ENCODE data around the gene MYO9B. TPM values are rescaled to one million over a fixed set of nuclear protein-coding genes. Genes with fewer than 3 reads are reported as not detected.

MYO9B gene
- polyA plus RNA-seq, 3 donors: 54.4 to 64.1 (median 56.9) TPM

DNA sequence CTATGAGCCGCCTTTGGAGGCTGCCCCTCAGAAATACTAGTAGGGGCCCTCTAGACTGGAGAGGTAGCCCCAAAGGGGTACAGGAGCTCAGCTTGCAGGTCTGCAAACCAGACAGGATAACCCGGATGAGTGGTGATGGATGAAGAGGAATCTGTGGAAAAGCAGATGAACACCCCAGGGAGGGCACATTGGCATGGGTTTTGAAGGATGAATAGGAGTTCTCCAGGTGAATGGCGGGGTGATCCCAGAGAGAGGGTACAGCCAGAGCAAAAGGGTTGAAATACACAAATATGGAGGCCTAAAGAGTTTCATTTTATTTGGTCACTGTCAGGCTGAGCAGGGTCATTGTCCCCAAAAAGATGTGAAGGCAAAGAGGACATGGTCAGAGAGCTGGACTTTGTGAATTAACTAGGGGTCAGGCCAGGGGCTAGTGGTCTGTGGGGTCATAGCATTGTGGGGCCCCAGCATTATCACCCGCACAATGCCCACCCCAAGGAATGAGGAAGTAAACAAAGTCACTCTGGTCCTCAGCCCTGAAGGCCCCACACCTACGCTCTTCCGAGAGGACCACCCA is 165.3 kb downstream of the MYO9B start:
- DNase-seq: no peak

DNA sequence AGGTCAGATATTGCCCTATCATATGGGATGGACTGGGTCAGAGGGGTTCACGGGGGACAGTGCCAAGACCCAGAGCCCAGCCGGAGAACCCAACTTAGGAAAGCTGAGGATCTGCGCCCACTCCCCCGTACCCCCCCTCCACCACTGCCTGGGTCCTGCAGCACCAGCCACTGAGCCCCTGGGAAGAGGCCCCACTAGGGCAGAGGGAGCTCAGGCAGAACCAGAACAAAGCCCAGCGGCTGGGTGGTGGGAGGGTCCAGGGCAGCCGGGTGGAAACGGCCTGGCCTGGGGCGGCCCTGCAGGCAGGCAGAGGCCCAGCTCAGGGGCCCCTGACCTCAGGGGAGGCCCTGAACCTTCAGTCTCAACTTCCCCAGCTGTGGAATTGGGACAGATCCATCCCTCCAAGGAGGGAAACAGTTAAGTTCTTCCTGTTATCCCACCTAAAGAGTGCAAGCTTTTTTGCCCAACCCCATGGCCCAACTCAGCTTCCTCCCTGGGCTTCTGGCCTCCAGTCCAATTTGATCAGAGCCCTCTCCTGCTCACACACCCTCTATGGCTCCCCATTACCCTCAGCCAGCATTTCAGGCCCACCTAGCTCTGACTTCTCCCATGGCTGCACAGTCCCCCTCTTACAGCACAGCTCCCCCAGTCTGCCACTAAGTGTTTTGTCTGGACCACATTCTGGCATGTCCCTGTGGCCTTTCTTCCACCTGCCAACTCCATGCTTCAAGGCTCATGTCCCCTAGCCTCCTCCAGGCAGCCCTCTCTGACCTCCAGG is 167.0 kb downstream of the MYO9B start:
- DNase-seq: no peak

GRCh38 chr19:17243211-17243829 is 167.7 kb downstream of the MYO9B start:
- DNase-seq: no peak

GRCh38 chr19:17243830-17244617 is 168.4 kb downstream of the MYO9B start:
- DNase-seq: no peak

- no peak for DNase-seq
These were observed 169.3 kb downstream of the MYO9B start for GRCh38 chr19:17244618-17245534.

DNA sequence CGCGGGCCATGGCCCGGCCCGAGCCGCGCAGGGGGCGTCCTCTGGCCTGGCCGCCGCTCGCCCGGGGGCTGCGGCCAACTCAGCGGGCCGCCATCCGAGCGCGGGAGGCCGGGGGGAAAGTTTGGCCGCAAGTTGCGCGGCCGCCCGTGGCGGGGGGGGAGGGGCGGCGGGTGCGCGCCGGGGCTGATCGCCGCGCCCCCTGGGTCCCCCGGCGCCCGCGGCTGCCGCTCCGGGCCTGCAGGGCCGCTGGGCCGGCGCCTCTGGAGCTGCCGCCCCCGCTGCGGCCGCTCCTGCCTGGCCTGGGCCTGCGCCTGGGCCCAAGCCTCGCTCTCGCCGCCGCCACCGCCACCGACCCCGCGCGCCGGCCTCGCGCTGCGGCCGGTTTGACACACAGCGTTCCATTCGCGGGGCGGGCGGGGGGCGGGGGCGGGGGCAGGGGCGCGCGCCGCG is 170.0 kb downstream of the MYO9B start, which contains the start of gene NR2F6:
Gene NR2F6, minus strand, starts transcription at position 385 of the 450 bp plus-strand sequence. CDS start 699 bp downstream, outside the sequence.
- DNase-seq: no peak

DNA sequence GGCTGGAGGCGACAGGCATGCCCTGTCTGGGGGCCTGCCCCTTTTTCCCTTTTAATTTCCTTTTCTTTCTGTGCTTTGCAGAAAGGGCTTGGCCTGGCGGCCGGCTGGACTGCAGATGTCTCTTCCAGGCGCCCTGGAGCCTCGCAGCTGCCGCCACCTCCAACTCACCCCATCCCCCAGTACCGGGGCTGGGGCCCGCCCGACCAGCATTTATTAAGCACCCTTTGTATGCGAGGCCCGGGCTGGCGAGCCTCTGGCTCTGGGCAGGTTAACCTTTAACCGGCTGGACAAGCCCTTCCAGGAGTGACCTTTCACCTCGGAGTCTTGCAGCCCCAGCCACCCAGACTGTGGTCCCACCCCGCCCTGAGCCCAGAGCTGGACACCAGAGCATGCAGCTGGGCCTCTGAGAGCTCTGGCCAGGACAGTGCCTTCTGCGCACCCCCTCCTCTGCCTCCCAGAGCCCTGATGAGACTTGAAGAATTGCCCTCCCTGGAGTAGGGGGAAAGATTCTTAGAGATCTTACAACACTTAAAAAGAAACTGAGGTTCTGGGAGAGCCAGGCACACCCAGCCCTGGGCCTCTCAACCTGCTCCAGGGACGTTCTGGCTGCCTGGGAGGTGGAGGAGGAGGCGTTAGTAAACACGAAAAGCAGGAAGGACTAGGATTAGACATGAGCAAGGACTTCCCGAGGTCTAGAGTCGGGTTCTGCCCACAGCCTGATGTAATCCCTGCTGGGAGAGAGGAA is 171.3 kb downstream of the MYO9B start:
- DNase-seq: no peak

DNA sequence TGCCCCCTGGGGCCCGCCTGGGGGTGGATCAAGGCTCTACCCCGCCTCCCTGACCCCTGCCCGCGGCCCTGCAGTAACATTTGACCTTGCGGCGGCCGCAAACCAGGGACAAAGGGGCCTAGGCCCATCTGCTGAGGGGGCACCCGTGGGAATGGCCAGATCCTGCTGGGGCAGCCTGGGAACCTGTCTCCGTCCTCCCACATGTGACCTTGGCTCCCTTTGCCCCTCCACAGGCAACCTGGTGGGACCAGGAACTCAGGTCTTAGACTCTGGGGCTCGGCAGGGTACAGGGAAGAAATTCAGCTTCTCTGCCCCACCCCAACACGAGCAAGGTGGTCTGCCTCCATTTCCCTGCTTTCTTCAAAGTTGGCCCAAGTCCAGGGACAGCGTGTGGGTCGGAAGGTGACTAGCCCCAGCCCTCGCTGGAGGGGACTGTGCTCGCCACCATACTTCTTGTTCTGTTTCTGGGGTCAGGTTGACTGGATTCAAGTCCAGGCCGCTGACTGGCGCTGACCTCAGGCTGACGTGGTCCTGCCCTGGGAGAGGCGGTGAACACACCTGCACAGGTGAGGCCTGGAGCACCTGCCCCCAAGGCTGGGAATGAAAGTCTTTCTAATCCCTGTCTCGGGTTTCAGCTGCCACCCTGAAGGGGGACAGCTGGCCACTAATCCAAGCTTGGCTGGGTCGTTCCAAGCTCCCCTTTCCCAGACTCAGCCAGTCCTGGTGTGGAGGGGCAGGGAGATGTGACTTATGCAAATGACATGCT is 172.6 kb downstream of the MYO9B start:
- no peak for DNase-seq

DNA sequence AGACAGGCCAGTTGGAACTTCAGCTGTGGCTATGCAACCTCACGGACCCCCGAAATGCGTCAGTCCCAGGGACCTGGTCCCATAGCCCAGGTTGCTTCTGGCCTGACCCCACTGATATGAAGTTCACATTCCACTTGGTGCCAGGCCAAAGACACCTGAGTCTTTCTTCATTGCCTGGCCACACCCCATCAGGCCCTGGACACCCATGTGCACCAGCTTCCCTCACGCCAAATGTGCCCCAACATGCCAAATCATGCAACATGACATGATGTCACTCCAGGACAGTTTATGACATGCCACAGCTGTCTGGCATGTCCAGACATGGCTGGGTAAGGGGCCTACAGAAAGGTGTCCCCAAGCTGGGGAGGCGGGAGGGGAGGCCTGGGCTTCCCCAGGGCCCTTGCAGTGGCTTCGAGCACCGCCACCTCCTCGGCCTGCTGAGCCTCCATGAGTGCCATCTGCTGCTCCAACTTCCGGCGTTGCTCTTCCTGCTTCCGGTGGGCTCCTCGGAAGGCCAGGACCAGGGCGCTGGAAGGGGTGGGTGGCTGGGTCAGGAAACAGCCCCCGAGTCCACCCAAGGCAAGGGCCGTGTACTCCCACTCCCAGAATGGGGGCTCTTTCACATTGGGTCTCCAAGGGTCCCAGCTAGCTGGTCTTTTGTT is 174.4 kb downstream of the MYO9B start:
- no peak for DNase-seq

DNA sequence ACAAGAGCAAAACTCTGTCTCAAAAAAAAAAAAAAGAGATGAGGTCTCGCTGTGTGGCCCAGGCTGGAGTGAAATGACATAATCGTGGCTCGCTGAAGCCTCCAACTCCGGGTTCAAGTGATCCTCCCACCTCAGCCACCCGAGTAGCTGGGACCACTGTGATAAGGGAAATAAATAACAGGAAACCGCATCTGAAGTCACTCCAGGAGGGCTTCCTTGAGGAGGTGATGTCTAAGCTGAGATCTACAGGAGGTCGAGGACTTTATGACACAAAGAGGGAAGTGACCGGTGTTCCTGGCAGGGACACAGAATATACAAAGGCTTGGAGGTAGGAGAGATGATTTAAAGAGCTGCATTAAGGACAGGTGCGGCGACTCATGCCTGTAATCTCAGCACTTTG is 179.1 kb downstream of the MYO9B start:
- no peak for DNase-seq

GRCh38 chr19:17255150-17255621 is 179.6 kb downstream of the MYO9B start:
- no peak for DNase-seq

- DNase-seq: no peak
These were observed 180.6 kb downstream of the MYO9B start for GRCh38 chr19:17256130-17256529.

DNA sequence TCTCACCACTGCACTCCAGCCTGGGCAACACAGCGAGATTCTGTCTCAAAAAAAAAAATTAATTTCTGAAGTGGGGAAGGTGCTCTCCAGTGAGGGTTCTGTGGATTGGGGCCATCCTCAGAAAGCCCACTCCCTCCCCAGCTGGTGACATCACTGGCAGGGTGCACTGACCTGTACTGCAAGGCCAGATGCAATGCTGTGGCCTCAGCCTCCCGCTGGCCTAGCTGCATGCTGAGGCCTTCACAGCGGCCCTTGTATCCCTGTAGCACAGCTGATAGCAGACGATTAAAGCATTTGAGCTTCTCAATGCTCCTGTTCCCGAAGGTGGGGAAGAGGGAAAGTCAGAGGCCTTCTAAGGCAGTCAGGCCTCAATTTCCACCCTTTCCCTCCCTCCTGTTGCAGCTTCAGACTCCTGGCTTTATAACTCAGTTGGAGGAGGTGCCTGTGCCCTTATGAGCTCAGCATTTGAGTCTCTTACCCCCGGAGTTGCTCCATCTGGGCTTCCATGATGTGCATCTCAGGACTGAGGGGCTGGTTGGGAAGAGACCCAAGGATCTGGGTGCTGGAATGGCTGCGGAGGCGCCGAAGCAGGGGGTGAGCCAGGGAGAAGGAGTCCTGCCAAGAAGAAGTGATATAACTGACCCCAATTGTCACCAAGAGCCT is 183.7 kb downstream of the MYO9B start:
- DNase-seq: no peak

DNA sequence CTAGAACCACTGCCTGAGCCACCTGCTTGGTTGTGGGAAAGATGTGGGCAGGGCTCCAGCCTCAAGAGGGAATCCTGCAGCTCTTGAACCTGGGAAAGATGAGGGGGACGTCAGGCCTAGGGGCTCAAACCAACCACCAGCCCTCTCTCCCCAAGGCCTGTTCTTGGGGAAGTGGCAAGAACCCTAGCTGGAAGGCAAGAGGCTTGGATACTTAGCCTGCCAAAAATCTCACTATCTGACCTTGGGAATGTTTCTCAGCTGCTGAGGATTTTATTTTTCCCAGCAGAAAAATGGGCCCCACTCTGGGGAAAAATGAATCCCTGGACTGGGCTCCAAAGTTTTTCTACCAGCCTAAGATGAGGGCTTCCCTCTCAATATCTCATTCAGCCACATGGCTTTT is 184.4 kb downstream of the MYO9B start:
- no peak for DNase-seq

- no peak for DNase-seq
These were observed 185.3 kb downstream of the MYO9B start for GRCh38 chr19:17260842-17261325.

- DNase-seq: no peak
These were observed 187.0 kb downstream of the MYO9B start for GRCh38 chr19:17262557-17262956.

Measured in renal pelvis (tissue), 4 donors.